HepG2 (cell line): ENCODE data around the gene SCYL1. TPM values are rescaled to one million over a fixed set of nuclear protein-coding genes. Genes with fewer than 3 reads are reported as not detected.
A peak's percentile ranks its signal among the peaks of the same experiment; 100 is the strongest.

Experiments
- ATAC-seq: fragments of 200-7000 bp; cut with Tn5 transposase; 3 replicates; pipeline ENCODE4 v1.9.1; 2020; ENCODE audit warnings: mild to moderate bottlenecking, moderate library complexity
- BruUV-seq: library from RNA; stranded (reverse); fragments of 400-500 nt; replicated peaks from 2 replicates; lab custom pipeline; 2021; lab: Mats Ljungman, UMichigan
- CTCF ChIA-PET: fragments of 300-600 bp; formaldehyde crosslinking; extraction: SDS; loops from one replicate; lab custom pipeline; 2021; ENCODE audit warnings: low total read pairs, inconsistent platforms, low intra/inter-chr PET ratio; lab: Yijun Ruan, JAX
- POLR2A ChIA-PET: fragments of 350-600 bp; sonication (Branson Sonifier 250); formaldehyde crosslinking; loops from one replicate; lab custom pipeline; 2020; ENCODE audit warnings: antibody characterized with exemption, inconsistent platforms; lab: Yijun Ruan, JAX
- DNase-seq: peaks from one replicate; pipeline ENCODE4 v3.0.0-alpha.2; 2015; ENCODE audit warnings: low spot score
- FAIRE-seq: peaks from 3 replicates; lab custom pipeline; 2011; peaks lifted over from hg19 to GRCh38; lab: Jason Lieb, UNC
- H2AFZ ChIP-seq: one replicate; pipeline ENCODE4 v1.6.1; 2011; ENCODE audit warnings: low read length, inconsistent platforms
- H3K27ac ChIP-seq: fragments of 300-600 bp; 3 replicates; pipeline ENCODE4 v1.8.0; 2011; ENCODE audit warnings: mixed run types, mild to moderate bottlenecking, mixed read lengths, low read length, inconsistent platforms; ENCODE audit not compliant: insufficient read depth; ENCODE audit errors: extremely low read length
- H3K27me3 ChIP-seq, 2 experiments: fragments of 200-600 bp in 1 of 2; 2 replicates in 1 of 2; 3 replicates in 1 of 2; pipeline versions ENCODE4 v1.6.0 to v1.8.0; 2011; ENCODE audit warnings: low read length in 2 of 2, mild to moderate bottlenecking in 2 of 2, moderate library complexity in 2 of 2, inconsistent platforms in 1 of 2; ENCODE audit not compliant: insufficient read depth in 2 of 2, control insufficient read depth in 1 of 2
- H3K36me3 ChIP-seq, 2 experiments: fragments of 200-600 bp in 1 of 2; replicated peaks in 1 of 2; 2 replicates in 1 of 2; 3 replicates in 1 of 2; pipeline versions ENCODE4 v1.5.1 to v1.8.0; 2011; ENCODE audit warnings: low read length in 2 of 2, inconsistent platforms in 1 of 2; ENCODE audit not compliant: insufficient read depth in 2 of 2, control insufficient read depth in 1 of 2
- H3K4me1 ChIP-seq: 2 replicates; pipeline ENCODE4 v1.5.1; 2012; ENCODE audit warnings: low read length, inconsistent platforms; ENCODE audit not compliant: insufficient read depth
- H3K4me2 ChIP-seq: 2 replicates; pipeline ENCODE4 v1.6.0; 2011; ENCODE audit warnings: low read depth, low read length, inconsistent platforms
- H3K4me3 ChIP-seq, 3 experiments: fragments of 200-600 bp in 1 of 3; sonication (generic), shearing (Covaris generic) in 1 of 3; replicated peaks in 1 of 3; 2 replicates each; pipeline ENCODE4 v1.5.1; 2011 to 2016; ENCODE audit warnings: low read length in 3 of 3, inconsistent platforms in 2 of 3, low read depth in 2 of 3, mild to moderate bottlenecking in 2 of 3, control low read depth in 1 of 3, mixed read lengths in 1 of 3; ENCODE audit not compliant: insufficient read depth in 1 of 3
- H3K79me2 ChIP-seq: one replicate; pipeline ENCODE4 v1.6.1; 2011; ENCODE audit warnings: low read length, inconsistent platforms; ENCODE audit not compliant: insufficient read depth
- H3K9ac ChIP-seq: 2 replicates; pipeline ENCODE4 v1.6.0; 2011; ENCODE audit warnings: mild to moderate bottlenecking, low read depth, low read length, inconsistent platforms; ENCODE audit not compliant: insufficient read depth
- H3K9me3 ChIP-seq: 2 replicates; pipeline ENCODE4 v1.5.1; 2012; ENCODE audit warnings: mild to moderate bottlenecking, low read length
- H4K20me1 ChIP-seq: 2 replicates; pipeline ENCODE4 v1.6.0; 2011; ENCODE audit warnings: inconsistent platforms, mild to moderate bottlenecking, low read length, moderate library complexity; ENCODE audit not compliant: insufficient read depth
- AKAP8 ChIP-seq: sonication (generic); formaldehyde crosslinking; IDR thresholded peaks from 2 replicates; pipeline ENCODE4 v1.5.1; 2020; ENCODE audit warnings: mild to moderate bottlenecking, missing genetic modification reagents
- ASH2L ChIP-seq: fragments of 300-600, 200-600 bp; sonication (generic); IDR thresholded peaks from 2 replicates; pipeline ENCODE4 v1.7.0; 2017; ENCODE audit warnings: low read depth, mild to moderate bottlenecking, moderate library complexity, mixed read lengths, low read length; ENCODE audit not compliant: insufficient read length
- DPF2 ChIP-seq: sonication (generic); formaldehyde crosslinking; IDR thresholded peaks from 2 replicates; pipeline ENCODE4 v1.4.0; 2020; ENCODE audit warnings: mild to moderate bottlenecking, low read depth, missing genetic modification reagents, borderline replicate concordance
- ETV5 ChIP-seq: IDR thresholded peaks from 2 replicates; pipeline ENCODE4 v1.6.1; 2018; ENCODE audit warnings: missing biosample characterization, missing genetic modification reagents, inconsistent platforms, borderline replicate concordance
- HOXD1 ChIP-seq: sonication (generic); formaldehyde crosslinking; IDR thresholded peaks from 2 replicates; pipeline ENCODE4 v1.5.0; 2020; ENCODE audit warnings: missing genetic modification reagents
- KLF9 ChIP-seq: IDR thresholded peaks from 2 replicates; pipeline ENCODE4 v1.6.1; 2016; ENCODE audit warnings: low read depth
- KMT2B ChIP-seq: IDR thresholded peaks from 2 replicates; pipeline ENCODE4 v1.6.1; 2016; ENCODE audit warnings: missing genetic modification reagents, missing compliant biosample characterization
- MED8 ChIP-seq: sonication (generic); formaldehyde crosslinking; IDR thresholded peaks from 2 replicates; pipeline ENCODE4 v1.8.1; 2023; ENCODE audit warnings: mild to moderate bottlenecking, missing genetic modification reagents; ENCODE audit not compliant: insufficient replicate concordance
- RFXANK ChIP-seq: IDR thresholded peaks from 2 replicates; pipeline ENCODE4 v1.6.1; 2016
- TFAP4 ChIP-seq: sonication (generic); IDR thresholded peaks from 2 replicates; pipeline ENCODE4 v1.6.1; 2016; ENCODE audit warnings: low read depth, borderline replicate concordance
- ZBTB3 ChIP-seq: sonication (generic); formaldehyde crosslinking; IDR thresholded peaks from 2 replicates; pipeline ENCODE4 v1.4.0; 2020; ENCODE audit warnings: low read depth, mild to moderate bottlenecking, moderate library complexity, missing genetic modification reagents, borderline replicate concordance
- ZFP90 ChIP-seq: sonication (generic); formaldehyde crosslinking; IDR thresholded peaks from 2 replicates; pipeline ENCODE4 v1.8.0; 2022; ENCODE audit warnings: missing genetic modification reagents, mild to moderate bottlenecking, inconsistent platforms, borderline replicate concordance
- ZFY ChIP-seq: sonication (generic); formaldehyde crosslinking; IDR thresholded peaks from 2 replicates; pipeline ENCODE4 v1.4.0; 2020; ENCODE audit warnings: missing genetic modification reagents
- ZNF136 ChIP-seq: sonication (generic); formaldehyde crosslinking; IDR thresholded peaks from 2 replicates; pipeline ENCODE4 v1.8.1; 2022; ENCODE audit warnings: low read depth, mild to moderate bottlenecking, moderate library complexity, missing genetic modification reagents
- ZNF24 ChIP-seq: fragments of 450-650 bp; IDR thresholded peaks from 2 replicates; pipeline ENCODE4 v1.6.1; 2017; ENCODE audit warnings: antibody characterized with exemption, mild to moderate bottlenecking
- ZNF331 ChIP-seq: sonication (generic); formaldehyde crosslinking; IDR thresholded peaks from 2 replicates; pipeline ENCODE4 v1.4.0; 2020; ENCODE audit warnings: missing genetic modification reagents
- ZNF343 ChIP-seq: sonication (generic); formaldehyde crosslinking; IDR thresholded peaks from 2 replicates; pipeline ENCODE4 v1.4.0; 2020; ENCODE audit warnings: mild to moderate bottlenecking, missing genetic modification reagents
- ZNF367 ChIP-seq: sonication (generic); formaldehyde crosslinking; IDR thresholded peaks from 2 replicates; pipeline ENCODE4 v1.4.0; 2020; ENCODE audit warnings: missing genetic modification reagents, borderline replicate concordance
- ZNF441 ChIP-seq: sonication (generic); formaldehyde crosslinking; IDR thresholded peaks from 2 replicates; pipeline ENCODE4 v1.7.0; 2021; ENCODE audit warnings: missing genetic modification reagents, borderline replicate concordance
- ZNF446 ChIP-seq: sonication (generic); formaldehyde crosslinking; IDR thresholded peaks from 2 replicates; pipeline ENCODE4 v1.5.0; 2020; ENCODE audit warnings: mild to moderate bottlenecking, missing genetic modification reagents
- ZNF564 ChIP-seq: sonication (generic); formaldehyde crosslinking; IDR thresholded peaks from 2 replicates; pipeline ENCODE4 v1.8.1; 2023; ENCODE audit warnings: mild to moderate bottlenecking, missing genetic modification reagents
- ZNF747 ChIP-seq: sonication (generic); formaldehyde crosslinking; IDR thresholded peaks from 2 replicates; pipeline ENCODE4 v1.8.1; 2023; ENCODE audit warnings: missing genetic modification reagents, mild to moderate bottlenecking, borderline replicate concordance
- WGBS: methylation state at CpG from one replicate; pipeline ENCODE4 v1.1.6; 2017; ENCODE audit warnings: low lambda C conversion rate; 5-methylcytosine and 5-hydroxymethylcytosine counted together
- in situ Hi-C: cut with HindIII; loops from 2 replicates; pipeline ENCODE4 v1.10.0; 2017; ENCODE audit warnings: low pct_unique_long_range_greater_than_20kb; ENCODE audit not compliant: extremely low pct_ligation_motif_present
- intact Hi-C: fragments of 100-400 bp; cut with micrococcal nuclease; formaldehyde crosslinking; loops from one replicate; pipeline ENCODE4 v1.10.0; 2022; ENCODE audit not compliant: unreplicated experiment
- polyA plus RNA-seq, 8 experiments: library from polyadenylated mRNA; depleted of rRNA in 3 of 8; stranded (reverse) in 7 of 8; unstranded in 1 of 8; fragments of >200 nt; fragmentation: Illumina TruSeq in 4 of 8; extraction: Trizol in 4 of 8; gene quantifications; 2 replicates each; pipeline versions ENCODE4 v1.2.1 to v1.2.3, GENCODE V29; 2011 to 2016; ENCODE audit warnings: low read depth in 4 of 8, missing spikeins in 1 of 8, mixed read lengths in 1 of 8; ENCODE audit not compliant: insufficient read depth in 1 of 8
- total RNA-seq, 5 experiments: library from RNA; depleted of rRNA; stranded (reverse); fragments of >200 nt; fragmentation: Illumina TruSeq; extraction: Trizol; gene quantifications; 2 replicates each; pipeline ENCODE4 v1.2.3, GENCODE V29; 2016; ENCODE audit warnings: low read depth in 1 of 5

Gene SCYL1
- total and polyA plus RNA-seq, 2 of the 13 experiments (the other 11 are each of a cell fraction or from before 2014, with no cell fraction given), result 65.9 to 103 TPM

GRCh38 chr11:65493367-65494176 is 31.3 kb upstream of the SCYL1 start (continued):
- 0 out of 2 replicates have a peak, but pooled peaks have one; percentile 13 for TF ChIP-seq ZNF331 (CRISPR knock-in tag)
- peak; percentile 38; the same call in 1 of the 2 replicates for TF ChIP-seq ZFY (CRISPR knock-in tag)
- no peak for TF ChIP-seq ZNF747 (CRISPR knock-in tag)

- DNase-seq, result no peak
- peak overlapping the region; percentile 42 to 71 (median 67) for H3K4me3 ChIP-seq
- ATAC-seq, result peak; percentile 13
- FAIRE-seq, result no peak
- peaks cover 40% of the 10 kb centered on the region for H3K79me2 ChIP-seq
- ChIA-PET POLR2A (interaction anchor here (0.6 to 27.3 kb wide), 30 partner anchors 8 to 1333 kb away, joined by 3 to 1590 read pairs (median 8); partner anchors contain the start of genes DPF2, NEAT1, PCNX3 and SCYL1), CTCF (no interaction called here)
- peak overlapping the region; percentile 96 for H3K4me2 ChIP-seq
- H3K9me3 ChIP-seq, result no peaks in the 10 kb centered on the region
- BruUV-seq, result no TSS peak
- 0 out of 5 replicates have a peak, but pooled peaks cover 0 to 2% of the 10 kb centered on the region in 2 experiments for H3K36me3 ChIP-seq
- H2AFZ ChIP-seq, result no peak overlapping the region
- H3K4me1 ChIP-seq, result peaks cover 46% of the 10 kb centered on the region
- peak overlapping the region; percentile 82 for H3K27ac ChIP-seq
- peak overlapping the region; percentile 71 for H3K9ac ChIP-seq
- 16% methylated on average over 15 of the region's 15 CpGs for WGBS
- in situ Hi-C loops (loop anchor here (5.0 kb wide), 1 partner anchor 74 kb away; the partner anchor contains the start of gene NEAT1), intact Hi-C loops (no loop called here)
- H4K20me1 ChIP-seq, result peaks cover 18% of the 10 kb centered on the region
- no peaks in the 10 kb centered on the region; a peak in 2 of 5 replicates for H3K27me3 ChIP-seq
- TF ChIP-seq ASH2L, result peak; percentile 3
- TF ChIP-seq MED8, result no peak
- no peak for TF ChIP-seq RFXANK (CRISPR knock-in tag)
- TF ChIP-seq ETV5 (CRISPR knock-in tag), result no peak
- TF ChIP-seq TFAP4, result 0 out of 2 replicates have a peak, but pooled peaks have one; percentile 18
- TF ChIP-seq ZNF446 (CRISPR knock-in tag), result no peak
- TF ChIP-seq ZNF343 (CRISPR knock-in tag), result no peak
- TF ChIP-seq KMT2B (CRISPR knock-in tag), result no peak
- peak; percentile 24; the same call in 1 of the 2 replicates for TF ChIP-seq KLF9
- no peak for TF ChIP-seq ZNF24
- 0 out of 2 replicates have a peak, but pooled peaks have one; percentile 5 for TF ChIP-seq ZNF564
- no peak for TF ChIP-seq ZNF136 (CRISPR knock-in tag)
- no peak for TF ChIP-seq AKAP8 (CRISPR knock-in tag)
- no peak for TF ChIP-seq ZFP90
- TF ChIP-seq HOXD1 (CRISPR knock-in tag), result no peak
- no peak for TF ChIP-seq ZNF441 (CRISPR knock-in tag)
- TF ChIP-seq ZBTB3, result no peak
- TF ChIP-seq DPF2 (CRISPR knock-in tag), result no peak
- TF ChIP-seq ZNF367 (CRISPR knock-in tag), result no peak
Measured at GRCh38 chr11:65496304-65497140, 28.4 kb upstream of the SCYL1 start.
